Measurements from ENCODE around the gene KCNN3. TPM values are rescaled to one million over a fixed set of nuclear protein-coding genes. Genes with fewer than 3 reads are reported as not detected.

Gene KCNN3
- total RNA-seq, 1 donor from 2014 or later = 0.04 TPM

DNA sequence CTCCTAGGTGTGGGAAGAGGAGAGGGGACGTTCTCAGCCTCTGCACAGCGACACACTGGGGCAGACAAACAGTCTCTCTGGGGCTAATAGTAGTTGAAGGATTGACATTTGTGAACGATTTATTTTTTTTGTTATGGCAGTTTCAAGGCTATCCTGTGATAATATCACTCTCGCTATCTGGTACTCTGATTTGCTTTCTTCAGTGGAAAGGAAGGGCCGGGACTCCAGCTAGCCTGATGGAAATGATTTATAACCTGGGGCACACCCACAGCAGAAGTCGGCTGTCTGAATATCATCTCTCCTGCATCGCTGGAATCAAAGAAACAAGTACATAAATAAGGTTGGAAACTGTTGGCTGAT is 122.7 kb downstream of the KCNN3 start:
- no peak for DNase-seq (ENCODE audit: low read depth)
- TF ChIP-seq, protein P1, sequence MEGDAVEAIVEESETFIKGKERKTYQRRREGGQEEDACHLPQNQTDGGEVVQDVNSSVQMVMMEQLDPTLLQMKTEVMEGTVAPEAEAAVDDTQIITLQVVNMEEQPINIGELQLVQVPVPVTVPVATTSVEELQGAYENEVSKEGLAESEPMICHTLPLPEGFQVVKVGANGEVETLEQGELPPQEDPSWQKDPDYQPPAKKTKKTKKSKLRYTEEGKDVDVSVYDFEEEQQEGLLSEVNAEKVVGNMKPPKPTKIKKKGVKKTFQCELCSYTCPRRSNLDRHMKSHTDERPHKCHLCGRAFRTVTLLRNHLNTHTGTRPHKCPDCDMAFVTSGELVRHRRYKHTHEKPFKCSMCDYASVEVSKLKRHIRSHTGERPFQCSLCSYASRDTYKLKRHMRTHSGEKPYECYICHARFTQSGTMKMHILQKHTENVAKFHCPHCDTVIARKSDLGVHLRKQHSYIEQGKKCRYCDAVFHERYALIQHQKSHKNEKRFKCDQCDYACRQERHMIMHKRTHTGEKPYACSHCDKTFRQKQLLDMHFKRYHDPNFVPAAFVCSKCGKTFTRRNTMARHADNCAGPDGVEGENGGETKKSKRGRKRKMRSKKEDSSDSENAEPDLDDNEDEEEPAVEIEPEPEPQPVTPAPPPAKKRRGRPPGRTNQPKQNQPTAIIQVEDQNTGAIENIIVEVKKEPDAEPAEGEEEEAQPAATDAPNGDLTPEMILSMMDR (IDR thresholded peaks at IDR 0.05; ENCODE audit: insufficient read depth, low read length, poor library complexity, severe bottlenecking) = no peak
- H3K27me3 ChIP-seq (ENCODE audit: control insufficient read depth, insufficient read depth, low read length) = peaks cover 55% of the 10 kb centered on the region
- H3K4me3 ChIP-seq (ENCODE audit: low read depth, low read length) = no peak overlapping the region
- H3K36me3 ChIP-seq (ENCODE audit: control insufficient read depth, insufficient read depth, low read length) = no peaks in the 10 kb centered on the region

- no peaks in the 10 kb centered on the region for H3K36me3 ChIP-seq (ENCODE audit: control insufficient read depth, insufficient read depth, low read length)
- TF ChIP-seq, protein P1 (IDR thresholded peaks at IDR 0.05; ENCODE audit: insufficient read depth, low read length, poor library complexity, severe bottlenecking) = no peak
- H3K4me3 ChIP-seq (ENCODE audit: low read depth, low read length) = no peak overlapping the region
- DNase-seq (ENCODE audit: low read depth) = no peak
- H3K27me3 ChIP-seq (ENCODE audit: control insufficient read depth, insufficient read depth, low read length) = peaks cover 58% of the 10 kb centered on the region
Observed at GRCh38 chr1:154746622-154747299, 123.3 kb downstream of the KCNN3 start.

GRCh38 chr1:154745750-154746425 is 124.2 kb downstream of the KCNN3 start:
- no peaks in the 10 kb centered on the region for H3K36me3 ChIP-seq (ENCODE audit: control insufficient read depth, insufficient read depth, low read length)
- peaks cover 54% of the 10 kb centered on the region for H3K27me3 ChIP-seq (ENCODE audit: control insufficient read depth, insufficient read depth, low read length)
- no peak overlapping the region for H3K4me3 ChIP-seq (ENCODE audit: low read depth, low read length)
- TF ChIP-seq, protein P1 (IDR thresholded peaks at IDR 0.05; ENCODE audit: insufficient read depth, low read length, poor library complexity, severe bottlenecking) = no peak
- no peak for DNase-seq (ENCODE audit: low read depth)

- H3K4me3 ChIP-seq (ENCODE audit: low read depth, low read length) = no peak overlapping the region
- TF ChIP-seq, protein P1 (IDR thresholded peaks at IDR 0.05; ENCODE audit: insufficient read depth, low read length, poor library complexity, severe bottlenecking) = no peak
- no peak for DNase-seq (ENCODE audit: low read depth)
- H3K36me3 ChIP-seq (ENCODE audit: control insufficient read depth, insufficient read depth, low read length) = no peaks in the 10 kb centered on the region
- H3K27me3 ChIP-seq (ENCODE audit: control insufficient read depth, insufficient read depth, low read length) = peaks cover 50% of the 10 kb centered on the region
Observed at GRCh38 chr1:154745286-154745731, 124.8 kb downstream of the KCNN3 start.

GRCh38 chr1:154744352-154745035 is 125.6 kb downstream of the KCNN3 start:
- Histone ChIP-seq H3K36me3 (ENCODE audit: control insufficient read depth, insufficient read depth, low read length) (no peaks in the 10 kb centered on the region), H3K27me3 (ENCODE audit: control insufficient read depth, insufficient read depth, low read length) (peaks cover 43% of the 10 kb centered on the region), H3K4me3 (ENCODE audit: low read depth, low read length) (no peak overlapping the region)
- TF ChIP-seq, protein P1 (IDR thresholded peaks at IDR 0.05; ENCODE audit: insufficient read depth, low read length, poor library complexity, severe bottlenecking) = no peak
- DNase-seq (ENCODE audit: low read depth) = no peak

Data from kidney epithelial cell (primary cell).